DOHH2 (cell line): ENCODE measurements around the gene PMPCB.

Experiments used
- CTCF ChIP-seq: fragments of 200-600 bp; sonication (generic); IDR thresholded peaks from one replicate; pipeline ENCODE4 v1.5.1; 2014; ENCODE audit warnings: antibody characterized with exemption, mild to moderate bottlenecking, low read depth, low read length; ENCODE audit not compliant: poor library complexity, severe bottlenecking
- EZH2phosphoT487 ChIP-seq: fragments of 200-600 bp; sonication (generic); IDR thresholded peaks from 2 replicates; pipeline ENCODE4 v1.6.1; 2017; ENCODE audit warnings: borderline replicate concordance, mild to moderate bottlenecking, antibody characterized with exemption, low read length, moderate library complexity, mixed read lengths

GRCh38 chr7:103314852-103315251 is 17.6 kb downstream of the PMPCB start:
- no peak for TF ChIP-seq EZH2phosphoT487
- no peak for TF ChIP-seq CTCF
